ENCODE data around the gene XRCC4.
A peak's percentile ranks its signal among the peaks of the same experiment; 100 is the strongest.

Gene XRCC4

GRCh38 chr5:83400241-83400640 is 322.9 kb downstream of the XRCC4 start:
- no peak for DNase-seq

- DNase-seq = no peak
These were observed 323.4 kb downstream of the XRCC4 start for GRCh38 chr5:83400701-83401100.

- DNase-seq = peak in 1 of 2 experiments; percentile 16
These were observed 323.9 kb downstream of the XRCC4 start for GRCh38 chr5:83401122-83401731.

GRCh38 chr5:83401775-83402174 is 324.4 kb downstream of the XRCC4 start:
- peak; percentile 12 to 53 for DNase-seq
